Panc1 (cell line): Measurements from ENCODE around the gene NEK6. TPM values are rescaled to one million over a fixed set of nuclear protein-coding genes. Genes with fewer than 3 reads are reported as not detected.

Experiments used
- ATAC-seq: fragments of 200-7000 bp; cut with Tn5 transposase; 2 replicates; pipeline ENCODE4 v1.9.1; 2020; ENCODE audit warnings: mild to moderate bottlenecking, moderate library complexity
- BruUV-seq: library from RNA; stranded (reverse); fragments of 400-500 nt; replicated peaks from 2 replicates; lab custom pipeline; 2021; lab: Mats Ljungman, UMichigan
- CTCF ChIA-PET: fragments of 300-600 bp; sonication (Branson Sonifier 250); formaldehyde crosslinking; loops from one replicate; lab custom pipeline; 2022; ENCODE audit warnings: antibody characterized with exemption; lab: Charles Lee
- POLR2A ChIA-PET: fragments of 300-600 bp; sonication (Branson Sonifier 250); formaldehyde crosslinking; loops from one replicate; lab custom pipeline; 2022; ENCODE audit warnings: antibody characterized with exemption; lab: Charles Lee
- DNase-seq: peaks from one replicate; pipeline ENCODE4 v3.0.0-alpha.2; 2010; ENCODE audit warnings: low read depth, low spot score
- H3K27ac ChIP-seq: 2 replicates; pipeline ENCODE4 v1.5.1; 2011; ENCODE audit warnings: mild to moderate bottlenecking, low read length, inconsistent platforms
- H3K27me3 ChIP-seq: fragments of 200-500 bp; sonication (Bioruptor generic); 2 replicates; pipeline ENCODE4 v1.6.0; 2014; ENCODE audit warnings: low read length, inconsistent platforms; ENCODE audit not compliant: control insufficient read depth, insufficient read depth
- H3K36me3 ChIP-seq: fragments of 200-500 bp; sonication (Bioruptor generic); 2 replicates; pipeline ENCODE4 v1.5.1; 2014; ENCODE audit warnings: inconsistent platforms, mild to moderate bottlenecking, low read length, moderate library complexity; ENCODE audit not compliant: control insufficient read depth, insufficient read depth
- H3K4me1 ChIP-seq: 2 replicates; pipeline ENCODE4 v1.5.1; 2011; ENCODE audit warnings: inconsistent platforms, mild to moderate bottlenecking, low read length, moderate library complexity; ENCODE audit not compliant: control insufficient read depth, insufficient read depth
- H3K4me3 ChIP-seq, 2 experiments: 2 replicates each; pipeline ENCODE4 v1.5.1; 2011 to 2012; ENCODE audit warnings: low read depth in 2 of 2, low read length in 2 of 2, mild to moderate bottlenecking in 2 of 2, inconsistent platforms in 1 of 2, moderate library complexity in 1 of 2
- H3K9me3 ChIP-seq: fragments of 200-500 bp; sonication (Bioruptor generic); 2 replicates; pipeline ENCODE4 v1.5.1; 2014; ENCODE audit warnings: low read depth, mild to moderate bottlenecking, inconsistent platforms, low read length, moderate library complexity; ENCODE audit not compliant: control insufficient read depth, insufficient read depth
- CTCF ChIP-seq: fragments of 450-650 bp; IDR thresholded peaks from 2 replicates; pipeline ENCODE4 v1.5.1; 2017; ENCODE audit warnings: mild to moderate bottlenecking
- POLR2AphosphoS5 ChIP-seq: IDR thresholded peaks from 2 replicates; pipeline ENCODE4 v1.6.1; 2012; ENCODE audit warnings: mild to moderate bottlenecking, low read depth, low read length, moderate library complexity
- REST ChIP-seq, 2 experiments: IDR thresholded peaks; 2 replicates each; pipeline ENCODE4 v1.6.1; 2011 to 2012; ENCODE audit warnings: low read depth in 2 of 2, control low read depth in 1 of 2, low read length in 1 of 2, mild to moderate bottlenecking in 1 of 2, moderate library complexity in 1 of 2; ENCODE audit not compliant: insufficient read depth in 1 of 2
- SIN3A ChIP-seq: IDR thresholded peaks from 2 replicates; pipeline ENCODE4 v1.6.1; 2012; ENCODE audit warnings: low read depth, mild to moderate bottlenecking, low read length, moderate library complexity, borderline replicate concordance; ENCODE audit not compliant: insufficient read depth
- TCF7L2 ChIP-seq: IDR thresholded peaks from 2 replicates; pipeline ENCODE4 v1.6.1; 2011; ENCODE audit warnings: mild to moderate bottlenecking, low read depth, low read length, inconsistent platforms
- in situ Hi-C: cut with HindIII; loops from 2 replicates; pipeline ENCODE4 v1.10.0; 2016; ENCODE audit warnings: low sequenced_read_pairs, low pct_unique_long_range_greater_than_20kb
- intact Hi-C: fragments of 100-400 bp; cut with micrococcal nuclease; formaldehyde crosslinking; loops from one replicate; pipeline ENCODE4 v1.10.0; 2022; ENCODE audit not compliant: unreplicated experiment
- total RNA-seq: library from RNA; stranded (reverse); gene quantifications from one replicate; pipeline ENCODE4 v1.2.1, GENCODE V29; 2021; ENCODE audit not compliant: unreplicated experiment

NEK6 gene
- total RNA-seq, 1 experiment from 2014 or later = 56.3 TPM

- DNase-seq = no peak
- in situ Hi-C loops (no loop called here), intact Hi-C loops (no loop called here)
- no TSS peak for BruUV-seq
- CTCF ChIA-PET = no interaction called here
- peaks cover 47% of the 10 kb centered on the region for H3K4me1 ChIP-seq
- no peaks in the 10 kb centered on the region for H3K27me3 ChIP-seq
- peak overlapping the region; percentile 61 for H3K27ac ChIP-seq
- POLR2A ChIA-PET = no interaction called here
- no peak overlapping the region for H3K4me3 ChIP-seq
- H3K9me3 ChIP-seq = no peaks in the 10 kb centered on the region
- no peak for ATAC-seq
- H3K36me3 ChIP-seq = 0 out of 2 replicates have a peak, but pooled peaks cover 2% of the 10 kb centered on the region
- TF ChIP-seq POLR2AphosphoS5 (no peak), REST (IDR thresholded peaks at IDR 0.05; ENCODE audit: insufficient read depth in 1 of 2, low read depth in 2 of 2, low read length in 1 of 2) (no peak), TCF7L2 (no peak), CTCF (no peak), SIN3A (no peak)
Measured at GRCh38 chr9:124356745-124357390, 99.1 kb downstream of the NEK6 start.

GRCh38 chr9:124357721-124358361 is 100.1 kb downstream of the NEK6 start:
- Histone ChIP-seq H3K36me3 (no peaks in the 10 kb centered on the region), H3K4me1 (peaks cover 47% of the 10 kb centered on the region), H3K4me3 (no peak overlapping the region), H3K9me3 (no peaks in the 10 kb centered on the region), H3K27ac (peak overlapping the region; percentile 42), H3K27me3 (no peaks in the 10 kb centered on the region)
- no TSS peak for BruUV-seq
- no peak for DNase-seq
- peak; percentile 12; the same call in 1 of the 2 replicates for ATAC-seq
- ChIA-PET CTCF (no interaction called here), POLR2A (no interaction called here)
- TF ChIP-seq POLR2AphosphoS5 (no peak), SIN3A (no peak), TCF7L2 (no peak), REST (IDR thresholded peaks at IDR 0.05; ENCODE audit: insufficient read depth in 1 of 2, low read depth in 2 of 2, low read length in 1 of 2) (no peak), CTCF (peak; percentile 69; the same call in 1 of the 2 replicates)
- intact Hi-C loops = no loop called here
- in situ Hi-C loops = no loop called here
